DND-41 (cell line): ENCODE data around the gene CYP2A7.
"Not testable (repeated sequence)": the region's sequence is repeated elsewhere in the genome, so short reads cannot be mapped to it uniquely, and the experiment has no call there.

Experiments
- EZH2 ChIP-seq: IDR thresholded peaks from 3 replicates; pipeline ENCODE4 v1.6.1; 2012; ENCODE audit warnings: borderline replicate concordance, low read depth, mild to moderate bottlenecking, moderate library complexity, low read length, inconsistent platforms; ENCODE audit not compliant: severe bottlenecking
- TF ChIP-seq, protein P1 (sequence below): IDR thresholded peaks from 2 replicates; pipeline ENCODE4 v1.5.1; 2012; ENCODE audit warnings: borderline replicate concordance, low read length, moderate library complexity, mild to moderate bottlenecking; ENCODE audit not compliant: poor library complexity, severe bottlenecking; ENCODE audit errors: extremely low read depth

DNA sequence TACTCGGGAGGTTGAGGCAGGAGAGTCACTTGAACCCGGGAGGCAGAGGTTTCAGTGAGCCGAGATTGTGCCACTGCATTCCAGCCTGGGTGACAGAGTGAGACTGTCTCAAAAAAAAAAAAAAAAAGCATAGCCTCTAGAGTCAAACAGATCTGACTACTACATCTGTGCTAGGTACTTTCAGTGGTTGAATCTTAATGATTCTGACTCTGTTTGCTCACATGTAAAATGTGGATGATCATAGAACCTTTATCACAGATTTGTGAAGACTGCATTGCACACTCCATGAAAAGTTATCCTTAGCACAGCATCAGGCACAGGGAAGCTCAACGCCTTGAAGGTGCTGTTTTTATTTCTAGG lies 49.6 kb downstream of the CYP2A7 start:
- TF ChIP-seq, protein P1, sequence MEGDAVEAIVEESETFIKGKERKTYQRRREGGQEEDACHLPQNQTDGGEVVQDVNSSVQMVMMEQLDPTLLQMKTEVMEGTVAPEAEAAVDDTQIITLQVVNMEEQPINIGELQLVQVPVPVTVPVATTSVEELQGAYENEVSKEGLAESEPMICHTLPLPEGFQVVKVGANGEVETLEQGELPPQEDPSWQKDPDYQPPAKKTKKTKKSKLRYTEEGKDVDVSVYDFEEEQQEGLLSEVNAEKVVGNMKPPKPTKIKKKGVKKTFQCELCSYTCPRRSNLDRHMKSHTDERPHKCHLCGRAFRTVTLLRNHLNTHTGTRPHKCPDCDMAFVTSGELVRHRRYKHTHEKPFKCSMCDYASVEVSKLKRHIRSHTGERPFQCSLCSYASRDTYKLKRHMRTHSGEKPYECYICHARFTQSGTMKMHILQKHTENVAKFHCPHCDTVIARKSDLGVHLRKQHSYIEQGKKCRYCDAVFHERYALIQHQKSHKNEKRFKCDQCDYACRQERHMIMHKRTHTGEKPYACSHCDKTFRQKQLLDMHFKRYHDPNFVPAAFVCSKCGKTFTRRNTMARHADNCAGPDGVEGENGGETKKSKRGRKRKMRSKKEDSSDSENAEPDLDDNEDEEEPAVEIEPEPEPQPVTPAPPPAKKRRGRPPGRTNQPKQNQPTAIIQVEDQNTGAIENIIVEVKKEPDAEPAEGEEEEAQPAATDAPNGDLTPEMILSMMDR: not testable (repeated sequence)
- not testable (repeated sequence) for TF ChIP-seq EZH2
